KG1 (cell line): ENCODE data around the gene RNF111.
A peak's percentile ranks its signal among the peaks of the same experiment; 100 is the strongest.

Experiments
- DNase-seq: peaks from one replicate; lab custom pipeline; 2025; lab: John Stamatoyannopoulos, UW

RNF111 gene

GRCh38 chr15:58987491-58988005, at the start of gene RNF111:
Gene RNF111, plus strand, starts transcription at chr15:58987663. Its CDS starts 43,160 bp downstream, at chr15:59030823.
- DNase-seq = peak; percentile 88

GRCh38 chr15:58947179-58947578, 40.3 kb upstream of the RNF111 start:
- DNase-seq = no peak

DNA sequence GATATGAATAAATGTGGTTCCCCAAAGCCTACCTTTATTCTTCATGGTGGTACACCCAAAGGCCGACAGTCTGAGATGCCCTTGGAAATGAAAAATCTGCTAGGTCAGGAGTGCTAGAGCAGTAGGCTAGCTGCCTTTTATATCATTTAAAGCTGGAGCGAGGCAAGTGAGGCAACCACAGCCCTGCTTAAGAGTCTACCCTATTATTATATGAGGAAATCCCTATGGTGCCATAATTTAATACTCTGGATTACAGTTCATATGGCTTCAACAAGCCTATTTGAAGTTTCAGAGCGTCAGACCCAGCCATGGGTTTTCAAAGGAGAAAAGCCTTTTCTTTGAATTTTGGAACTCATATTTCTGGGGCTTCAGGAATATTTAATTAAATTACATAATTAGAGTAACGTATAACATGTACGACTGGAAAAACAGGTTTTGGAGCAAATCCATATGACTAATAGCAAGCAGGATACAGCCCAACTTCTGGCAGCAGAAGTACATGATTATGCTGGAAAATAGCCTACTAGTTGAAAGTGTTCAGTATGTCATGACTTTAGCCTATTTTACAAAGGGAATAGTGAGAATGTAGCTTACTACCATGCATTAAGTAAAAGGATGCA, 36.0 kb upstream of the RNF111 start:
- no peak for DNase-seq

- DNase-seq = no peak
Measured at GRCh38 chr15:58952751-58953150, 34.7 kb upstream of the RNF111 start.

DNA sequence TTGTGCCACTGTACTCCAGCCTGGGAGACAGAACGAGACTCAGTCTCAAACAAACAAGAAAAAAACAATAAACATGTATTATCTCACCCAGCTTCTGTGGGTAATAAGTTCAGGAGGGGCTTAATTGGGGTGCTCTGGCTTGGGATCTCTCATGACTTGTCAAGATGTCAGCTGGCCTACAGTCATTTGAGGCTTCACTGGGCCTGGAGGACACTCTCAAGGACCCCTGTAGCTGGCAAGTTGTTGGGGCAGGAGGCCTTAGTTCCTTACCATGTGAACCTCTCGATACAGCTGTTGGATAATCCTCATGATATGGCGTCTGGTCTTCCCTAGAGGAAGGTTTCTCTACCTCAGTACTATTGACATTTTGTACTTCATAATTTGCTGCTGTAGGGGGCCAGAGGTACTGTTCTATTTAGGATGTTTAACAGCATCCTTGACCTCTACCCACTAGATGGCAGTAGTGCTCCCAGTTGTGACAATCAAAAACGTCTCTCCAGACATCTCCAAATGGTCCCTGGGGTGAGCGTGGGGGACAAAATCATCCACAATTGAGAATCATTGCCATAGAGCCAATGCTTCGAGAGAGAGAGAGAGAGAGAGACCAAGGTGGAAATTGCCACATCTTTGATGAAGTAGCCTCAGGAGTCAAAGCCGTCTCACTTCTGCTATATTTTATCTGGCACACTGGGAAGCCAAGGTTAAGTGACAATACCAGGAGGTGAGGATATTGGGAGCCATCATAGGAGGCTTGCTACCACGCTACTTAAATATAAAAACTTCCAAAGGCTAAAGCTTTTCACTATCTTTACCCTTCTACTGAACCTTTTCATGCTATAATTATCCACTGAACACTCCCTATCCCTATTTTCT, 30.1 kb upstream of the RNF111 start:
- peak; percentile 34 for DNase-seq

- no peak for DNase-seq
Measured at GRCh38 chr15:58958811-58959210, 28.7 kb upstream of the RNF111 start.

GRCh38 chr15:58962136-58962535, 25.3 kb upstream of the RNF111 start:
- DNase-seq = no peak

DNA sequence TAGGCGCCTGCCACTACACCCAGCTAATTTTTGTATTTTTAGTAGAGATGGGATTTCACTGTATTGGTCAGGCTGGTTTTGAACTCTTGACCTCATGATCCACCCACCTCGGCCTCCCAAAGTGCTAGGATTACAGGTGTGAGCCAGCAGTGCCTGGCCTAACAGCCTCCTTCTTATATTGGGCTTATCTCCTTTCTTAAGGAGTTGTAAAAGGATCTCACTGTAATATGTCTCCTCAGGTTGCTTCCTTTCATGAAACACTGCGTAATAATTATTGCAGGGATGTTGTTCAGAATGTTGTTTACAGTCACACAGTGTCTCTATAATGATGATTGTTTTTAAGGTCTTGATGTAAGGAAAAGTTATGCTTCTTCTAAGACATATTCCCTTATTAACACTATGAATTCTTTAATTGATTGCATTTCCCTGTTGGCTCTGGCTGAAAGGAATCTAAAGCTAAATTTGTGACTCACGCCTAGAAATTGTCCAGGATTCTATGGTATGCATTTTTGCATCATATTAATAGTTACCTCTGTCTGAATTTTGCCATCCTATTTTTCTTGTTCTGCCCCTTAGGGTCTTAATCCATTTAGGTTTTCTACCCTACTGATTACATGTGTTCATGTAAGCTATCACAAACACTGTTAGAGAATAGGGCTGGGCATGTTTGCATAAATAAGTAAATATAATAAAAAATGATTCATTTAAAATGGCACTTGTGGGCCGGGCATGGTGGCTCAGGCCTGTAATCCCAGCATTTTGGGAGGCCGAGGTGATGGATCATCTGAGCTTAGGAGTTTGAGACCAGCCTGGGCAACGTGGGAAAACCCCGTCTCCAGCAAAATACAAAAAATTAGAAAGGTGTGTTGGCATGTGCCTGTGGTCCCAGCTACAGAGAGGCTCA, 24.5 kb upstream of the RNF111 start:
- no peak for DNase-seq

DNA sequence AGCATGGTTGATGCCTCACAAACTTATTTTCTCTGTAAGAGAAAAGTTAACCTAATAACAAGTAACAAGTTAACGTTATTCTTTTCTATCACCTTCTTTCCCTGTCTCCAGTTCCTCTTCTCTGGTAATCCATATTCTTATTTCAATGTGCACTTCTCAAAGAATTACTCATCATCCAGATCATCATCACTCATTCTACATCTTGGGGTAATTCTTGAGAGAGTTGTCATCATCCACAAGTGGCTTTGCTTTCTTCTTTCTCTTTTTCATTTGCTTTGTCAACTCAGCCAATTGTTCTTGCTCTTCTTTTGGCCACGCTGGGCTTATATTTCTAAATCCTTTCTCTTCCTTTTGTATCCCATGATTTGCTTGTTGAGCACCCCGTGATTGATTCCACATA, 20.8 kb upstream of the RNF111 start:
- DNase-seq = no peak

- DNase-seq = no peak
Measured at GRCh38 chr15:58967479-58967878, 20.0 kb upstream of the RNF111 start.

DNA sequence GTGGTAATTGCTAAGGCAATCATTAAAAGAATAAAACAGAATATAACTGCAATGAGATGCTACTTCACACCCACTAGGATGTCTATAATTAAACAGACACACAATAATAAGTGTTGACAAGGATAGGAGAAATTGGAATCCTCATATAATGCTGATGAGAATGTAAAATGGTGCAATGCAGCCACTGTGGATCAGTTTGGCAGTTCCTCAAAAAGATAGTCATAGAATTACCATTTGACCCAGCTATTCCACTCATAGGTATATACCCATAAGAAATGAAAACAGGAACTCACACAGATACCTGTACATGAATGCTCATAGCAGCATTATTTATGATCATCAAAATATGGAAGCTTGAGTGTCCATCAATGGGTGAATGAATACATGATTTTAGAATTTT, 9.6 kb upstream of the RNF111 start:
- DNase-seq = no peak

GRCh38 chr15:58980351-58980939, 7.0 kb upstream of the RNF111 start:
- peak; percentile 20 for DNase-seq

GRCh38 chr15:58981808-58982475, 5.5 kb upstream of the RNF111 start:
- DNase-seq = no peak

DNA sequence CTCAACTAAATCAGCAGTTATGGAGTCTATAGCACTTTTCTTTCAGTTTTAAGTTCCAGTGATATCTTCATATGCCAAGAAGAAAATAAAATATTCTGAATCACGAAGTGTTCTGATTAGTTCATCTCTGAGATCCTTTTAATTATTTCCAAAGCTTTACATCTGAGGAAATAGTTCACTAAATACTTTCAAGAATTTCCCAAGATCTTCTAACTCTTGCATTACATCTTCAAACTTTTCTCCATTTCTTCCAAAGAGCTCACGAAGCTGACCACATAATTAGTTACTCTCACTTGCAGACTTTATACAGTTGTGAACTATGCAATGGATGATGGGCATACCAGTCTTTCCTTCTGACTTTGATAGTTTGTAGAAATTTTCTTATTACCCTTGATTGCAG, 4.2 kb upstream of the RNF111 start:
- no peak for DNase-seq

GRCh38 chr15:58985443-58985842, 2.0 kb upstream of the RNF111 start:
- DNase-seq = no peak

DNA sequence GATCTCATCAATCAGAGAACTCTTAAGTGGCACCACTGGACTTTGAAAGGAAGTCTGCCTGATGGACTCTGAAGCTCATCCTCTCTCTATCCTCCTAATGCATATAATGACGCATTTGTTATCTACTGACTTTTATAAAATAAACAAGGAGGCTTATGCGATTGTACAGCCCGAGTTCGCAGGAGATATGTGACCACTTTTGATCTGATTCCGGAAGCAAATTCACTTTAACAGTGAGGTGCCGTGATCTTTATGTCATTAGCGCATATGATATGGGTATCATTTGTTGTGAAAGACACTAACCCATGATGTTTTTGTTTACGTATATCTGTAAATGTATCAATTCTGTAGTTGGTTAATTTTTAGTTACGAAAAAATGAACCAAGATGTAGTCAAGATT, 427 bp upstream of the RNF111 start:
- no peak for DNase-seq

- DNase-seq = peak; percentile 88
Measured at GRCh38 chr15:58988006-58988785, 733 bp downstream of the RNF111 start.

- no peak for DNase-seq
Measured at GRCh38 chr15:58992181-58992580, 4.7 kb downstream of the RNF111 start.

DNA sequence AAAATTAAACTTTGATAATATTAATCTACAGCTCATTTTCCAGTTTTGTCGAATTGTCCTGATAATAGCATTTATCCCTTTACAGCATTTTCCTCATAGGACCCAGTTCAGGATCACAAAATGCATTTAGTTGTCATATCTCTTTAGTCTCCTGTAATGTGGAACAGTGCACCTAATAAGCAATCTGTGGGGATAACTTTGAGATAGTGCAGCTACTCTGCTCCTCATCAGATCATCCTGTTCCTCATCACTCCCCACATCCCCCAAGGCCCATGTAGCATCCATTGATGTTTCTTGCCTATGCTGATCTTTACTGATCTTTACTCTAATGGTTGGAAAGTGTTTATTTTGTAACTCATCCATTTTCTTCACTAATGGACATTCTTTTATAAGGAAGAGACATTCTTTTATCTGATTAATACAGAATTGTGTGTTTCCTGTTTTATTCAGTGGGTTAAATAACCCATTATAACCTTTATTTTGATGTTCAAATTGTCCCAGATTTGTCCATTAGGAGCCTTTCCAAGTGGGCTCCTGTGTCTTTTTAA, 7.5 kb downstream of the RNF111 start:
- no peak for DNase-seq

DNA sequence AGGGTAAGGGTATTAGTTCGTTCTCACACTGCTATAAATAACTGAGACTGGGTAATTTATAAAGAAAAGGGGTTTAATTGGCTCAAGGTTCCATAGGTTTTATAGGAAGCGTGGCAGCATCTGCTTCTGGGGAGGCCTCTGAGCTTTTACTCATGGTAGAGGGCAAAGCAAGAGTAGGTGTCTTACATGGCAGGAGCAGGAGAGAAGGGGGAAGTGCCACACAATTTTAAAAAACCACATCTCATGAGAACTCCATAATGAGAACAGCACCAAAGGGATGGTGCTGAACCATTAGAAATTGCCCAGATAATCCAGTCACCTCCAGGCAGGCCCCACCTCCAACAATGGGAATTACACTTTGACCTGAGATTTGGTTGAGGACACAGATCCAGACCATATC, 12.2 kb downstream of the RNF111 start:
- DNase-seq = no peak
